BLaER1 treated with 17β-estradiol and CSF1 and Interleukin-3, amounts not matched to agents 10 nM and 100 nM (cell line): Measurements from ENCODE around the gene TSPAN3.

Source experiments
- H3K27ac ChIP-seq, 11 experiments: shearing (Covaris generic); formaldehyde crosslinking; 2 replicates each; pipeline ENCODE4 v1.8.1; 2022
- H3K27me3 ChIP-seq, 11 experiments: shearing (Covaris generic); formaldehyde crosslinking; 2 replicates each; pipeline ENCODE4 v1.8.1; 2022
- H3K36me3 ChIP-seq, 11 experiments: shearing (Covaris generic); formaldehyde crosslinking; 2 replicates each; pipeline ENCODE4 v1.8.1; 2022
- H3K4me1 ChIP-seq, 10 experiments: shearing (Covaris generic); formaldehyde crosslinking; 2 replicates each; pipeline ENCODE4 v1.8.1; 2022
- H3K4me2 ChIP-seq, 11 experiments: shearing (Covaris generic); formaldehyde crosslinking; 2 replicates each; pipeline ENCODE4 v1.8.1; 2022
- H3K4me3 ChIP-seq, 10 experiments: shearing (Covaris generic); formaldehyde crosslinking; 2 replicates each; pipeline ENCODE4 v1.8.1; 2022
- H3K9ac ChIP-seq, 11 experiments: shearing (Covaris generic); formaldehyde crosslinking; 2 replicates each; pipeline ENCODE4 v1.8.1; 2022
- H3K9me3 ChIP-seq, 11 experiments: shearing (Covaris generic); formaldehyde crosslinking; replicated peaks in 1 of 11; 2 replicates each; pipeline ENCODE4 v1.8.1; 2022
- H4K20me1 ChIP-seq, 11 experiments: shearing (Covaris generic); formaldehyde crosslinking; 2 replicates each; pipeline ENCODE4 v1.8.1; 2022
- Cebpa-rat ChIP-seq, 11 experiments: shearing (Covaris generic); IDR thresholded peaks; 2 replicates each; pipeline ENCODE4 v1.8.1; 2022

The TSPAN3 gene

GRCh38 chr15:77053709-77054108 lies 17.2 kb downstream of the TSPAN3 start:
- Histone ChIP-seq H3K4me1 (peaks cover 1 to 22% (median 16%) of the 10 kb centered on the region in 10 experiments; a peak in 18 of 20 replicates), H3K4me2 (peak overlapping the region in 6 of 11 experiments; percentile 3 to 44 (median 14); a peak in 6 of 22 replicates), H4K20me1 (peaks cover 9 to 62% (median 38%) of the 10 kb centered on the region in 11 experiments; a peak in 16 of 22 replicates), H3K4me3 (no peak overlapping the region), H3K9me3 (no peaks in the 10 kb centered on the region), H3K27me3 (no peaks in the 10 kb centered on the region), H3K27ac (no peak overlapping the region), H3K9ac (no peak overlapping the region), H3K36me3 (peaks cover 54 to 100% (median 86%) of the 10 kb centered on the region in 11 experiments)
- TF ChIP-seq Cebpa-rat (IDR thresholded peaks at IDR 0.05) = peak in 4 of 11 experiments; percentile 11 to 48 (median 36); a peak in 3 of 22 replicates

GRCh38 chr15:77052556-77052955 lies 18.4 kb downstream of the TSPAN3 start:
- H4K20me1 ChIP-seq = peaks cover 9 to 51% (median 26%) of the 10 kb centered on the region in 11 experiments; a peak in 16 of 22 replicates
- TF ChIP-seq Cebpa-rat (IDR thresholded peaks at IDR 0.05) = no peak
- H3K9ac ChIP-seq = no peak overlapping the region
- peaks cover 65 to 100% (median 90%) of the 10 kb centered on the region in 11 experiments for H3K36me3 ChIP-seq
- no peak overlapping the region for H3K27ac ChIP-seq
- no peak overlapping the region for H3K4me2 ChIP-seq
- no peaks in the 10 kb centered on the region for H3K9me3 ChIP-seq
- no peak overlapping the region for H3K4me3 ChIP-seq
- H3K4me1 ChIP-seq = peaks cover 0 to 19% (median 10%) of the 10 kb centered on the region in 10 experiments; a peak in 16 of 20 replicates
- no peaks in the 10 kb centered on the region for H3K27me3 ChIP-seq

GRCh38 chr15:77048135-77048876 lies 22.6 kb downstream of the TSPAN3 start:
- H3K27ac ChIP-seq = no peak overlapping the region
- no peak overlapping the region for H3K4me3 ChIP-seq
- H3K4me1 ChIP-seq = peaks cover 10 to 23% (median 16%) of the 10 kb centered on the region in 10 experiments; a peak in 17 of 20 replicates
- no peak overlapping the region for H3K4me2 ChIP-seq
- H4K20me1 ChIP-seq = peaks cover 0 to 36% (median 11%) of the 10 kb centered on the region in 11 experiments; a peak in 9 of 22 replicates
- no peaks in the 10 kb centered on the region for H3K27me3 ChIP-seq
- H3K36me3 ChIP-seq = peaks cover 94 to 100% (median 100%) of the 10 kb centered on the region in 11 experiments
- H3K9ac ChIP-seq = no peak overlapping the region
- H3K9me3 ChIP-seq = no peaks in the 10 kb centered on the region
- TF ChIP-seq Cebpa-rat (IDR thresholded peaks at IDR 0.05) = no peak

- H3K4me1 ChIP-seq = peaks cover 13 to 30% (median 25%) of the 10 kb centered on the region in 10 experiments; a peak in 19 of 20 replicates
- no peak for TF ChIP-seq Cebpa-rat (IDR thresholded peaks at IDR 0.05)
- no peak overlapping the region for H3K4me3 ChIP-seq
- no peaks in the 10 kb centered on the region for H3K27me3 ChIP-seq
- no peak overlapping the region for H3K27ac ChIP-seq
- H3K9me3 ChIP-seq = no peaks in the 10 kb centered on the region
- no peak overlapping the region for H3K4me2 ChIP-seq
- H3K36me3 ChIP-seq = peaks cover 84 to 100% (median 98%) of the 10 kb centered on the region in 11 experiments
- H4K20me1 ChIP-seq = peaks cover 0 to 27% (median 9%) of the 10 kb centered on the region in 11 experiments; a peak in 9 of 22 replicates
- no peak overlapping the region for H3K9ac ChIP-seq
These were observed 24.1 kb downstream of the TSPAN3 start for GRCh38 chr15:77046704-77047412.

GRCh38 chr15:77045985-77046384 lies 24.9 kb downstream of the TSPAN3 start:
- H3K36me3 ChIP-seq = peaks cover 75 to 100% (median 93%) of the 10 kb centered on the region in 11 experiments
- TF ChIP-seq Cebpa-rat (IDR thresholded peaks at IDR 0.05) = no peak

GRCh38 chr15:77044228-77045042 lies 26.5 kb downstream of the TSPAN3 start:
- no peak for TF ChIP-seq Cebpa-rat (IDR thresholded peaks at IDR 0.05)
- Histone ChIP-seq H3K4me2 (peak overlapping the region in 6 of 11 experiments; percentile 4 to 27 (median 6); a peak in 7 of 22 replicates), H3K27me3 (no peaks in the 10 kb centered on the region)

More at GRCh38 chr15:77045985-77046384, 24.9 kb downstream of the TSPAN3 start:
- Histone ChIP-seq H3K4me2 (no peak overlapping the region), H4K20me1 (peaks cover 0 to 27% (median 9%) of the 10 kb centered on the region in 11 experiments; a peak in 9 of 22 replicates), H3K4me1 (peaks cover 14 to 35% (median 31%) of the 10 kb centered on the region in 10 experiments), H3K27me3 (no peaks in the 10 kb centered on the region), H3K9ac (no peak overlapping the region), H3K9me3 (no peaks in the 10 kb centered on the region), H3K27ac (no peak overlapping the region), H3K4me3 (no peak overlapping the region)

GRCh38 chr15:77042955-77043920 lies 27.7 kb downstream of the TSPAN3 start:
- H3K36me3 ChIP-seq = peaks cover 57 to 80% (median 68%) of the 10 kb centered on the region in 11 experiments
- H3K9me3 ChIP-seq = peaks cover 0 to 7% (median 0%) of the 10 kb centered on the region in 11 experiments; a peak in 3 of 22 replicates
- no peak overlapping the region for H3K9ac ChIP-seq
- no peak overlapping the region for H3K4me3 ChIP-seq
- H4K20me1 ChIP-seq = peaks cover 0 to 27% (median 9%) of the 10 kb centered on the region in 11 experiments; a peak in 9 of 22 replicates
- H3K4me2 ChIP-seq = peak overlapping the region in 1 of 11 experiments; percentile 46; a peak in 2 of 22 replicates
- no peaks in the 10 kb centered on the region for H3K27me3 ChIP-seq
- TF ChIP-seq Cebpa-rat (IDR thresholded peaks at IDR 0.05) = no peak
- H3K27ac ChIP-seq = 0 out of 22 replicates have a peak overlapping the region, but pooled peaks of 1 of the 11 experiments have one; percentile 66
- peaks cover 22 to 42% (median 36%) of the 10 kb centered on the region in 10 experiments for H3K4me1 ChIP-seq

More at GRCh38 chr15:77044228-77045042, 26.5 kb downstream of the TSPAN3 start:
- Histone ChIP-seq H3K4me3 (no peak overlapping the region), H3K36me3 (peaks cover 67 to 92% (median 77%) of the 10 kb centered on the region in 11 experiments), H3K9ac (no peak overlapping the region), H4K20me1 (peaks cover 0 to 27% (median 9%) of the 10 kb centered on the region in 11 experiments; a peak in 9 of 22 replicates), H3K27ac (peak overlapping the region in 3 of 11 experiments; percentile 23 to 35 (median 29); a peak in 4 of 22 replicates), H3K4me1 (peaks cover 22 to 42% (median 36%) of the 10 kb centered on the region in 10 experiments), H3K9me3 (peaks cover 0 to 7% (median 0%) of the 10 kb centered on the region in 11 experiments; a peak in 3 of 22 replicates)
